ENCODE results near the gene DMD. TPM values are rescaled to one million over a fixed set of nuclear protein-coding genes. Genes with fewer than 3 reads are reported as not detected.

Gene DMD
- total RNA-seq, 1 donor from 2014 or later: 30.6 TPM

GRCh38 chrX:33161829-33162228, 49.5 kb downstream of the DMD start:
- Histone ChIP-seq H3K79me2 (ENCODE audit: low read depth) (no peaks in the 10 kb centered on the region), H2AFZ (replicated peaks) (no peak overlapping the region), H3K9me3 (ENCODE audit: low read depth) (no peaks in the 10 kb centered on the region), H3K36me3 (no peaks in the 10 kb centered on the region), H3K9ac (no peak overlapping the region), H3K4me1 (no peaks in the 10 kb centered on the region), H3K27me3 (no peaks in the 10 kb centered on the region), H3K4me3 (no peak overlapping the region), H3F3A (ENCODE audit: low read depth) (no peaks in the 10 kb centered on the region), H3K4me2 (no peak overlapping the region), H4K20me1 (ENCODE audit: low read depth) (no peaks in the 10 kb centered on the region), H3K27ac (no peak overlapping the region)
- H3K27me3 Mint-ChIP-seq (ENCODE audit: insufficient read depth, low read depth): peaks cover 2% of the 10 kb centered on the region
- H3K9me3 Mint-ChIP-seq: no peaks in the 10 kb centered on the region
- no peak overlapping the region for H3K4me3 Mint-ChIP-seq
- H3K27ac Mint-ChIP-seq: no peak overlapping the region
- H3K4me1 Mint-ChIP-seq: peaks cover 3% of the 10 kb centered on the region
- no peaks in the 10 kb centered on the region for H3K36me3 Mint-ChIP-seq
- no peak for DNase-seq (ENCODE audit: low spot score)
- no peak for TF ChIP-seq EZH2phosphoT487 (IDR thresholded peaks at IDR 0.05)
- no peak for TF ChIP-seq EZH2 (IDR thresholded peaks at IDR 0.05)
- TF ChIP-seq CTCF (IDR thresholded peaks at IDR 0.05): no peak

GRCh38 chrX:33160273-33160672, 51.1 kb downstream of the DMD start:
- TF ChIP-seq EZH2phosphoT487 (IDR thresholded peaks at IDR 0.05) (no peak), CTCF (IDR thresholded peaks at IDR 0.05) (no peak), EZH2 (IDR thresholded peaks at IDR 0.05) (no peak)
- no peaks in the 10 kb centered on the region for H3K36me3 ChIP-seq
- no peaks in the 10 kb centered on the region for H3K79me2 ChIP-seq (ENCODE audit: low read depth)
- Mint-ChIP-seq H3K27ac (no peak overlapping the region), H3K4me1 (peaks cover 3% of the 10 kb centered on the region), H3K9me3 (no peaks in the 10 kb centered on the region), H3K36me3 (no peaks in the 10 kb centered on the region), H3K4me3 (no peak overlapping the region), H3K27me3 (ENCODE audit: insufficient read depth, low read depth) (peaks cover 2% of the 10 kb centered on the region)
- no peak overlapping the region for H3K9ac ChIP-seq
- no peak overlapping the region for H3K27ac ChIP-seq
- H4K20me1 ChIP-seq (ENCODE audit: low read depth): no peaks in the 10 kb centered on the region
- H3K4me1 ChIP-seq: no peaks in the 10 kb centered on the region
- H3K9me3 ChIP-seq (ENCODE audit: low read depth): no peaks in the 10 kb centered on the region
- H3K4me2 ChIP-seq: no peak overlapping the region
- H3K4me3 ChIP-seq: no peak overlapping the region
- DNase-seq (ENCODE audit: low spot score): no peak
- H3K27me3 ChIP-seq: no peaks in the 10 kb centered on the region
- no peaks in the 10 kb centered on the region for H3F3A ChIP-seq (ENCODE audit: low read depth)
- peak overlapping the region; percentile 46 for H2AFZ ChIP-seq (replicated peaks)

- Histone ChIP-seq H2AFZ (replicated peaks) (no peak overlapping the region), H3F3A (ENCODE audit: low read depth) (no peaks in the 10 kb centered on the region), H3K79me2 (ENCODE audit: low read depth) (no peaks in the 10 kb centered on the region), H3K9me3 (ENCODE audit: low read depth) (no peaks in the 10 kb centered on the region), H4K20me1 (ENCODE audit: low read depth) (no peaks in the 10 kb centered on the region), H3K27ac (no peak overlapping the region), H3K4me3 (no peak overlapping the region), H3K27me3 (no peaks in the 10 kb centered on the region), H3K9ac (no peak overlapping the region), H3K4me1 (no peaks in the 10 kb centered on the region), H3K36me3 (no peaks in the 10 kb centered on the region), H3K4me2 (no peak overlapping the region)
- Mint-ChIP-seq H3K36me3 (no peaks in the 10 kb centered on the region), H3K4me3 (no peak overlapping the region), H3K4me1 (peaks cover 3% of the 10 kb centered on the region), H3K9me3 (no peaks in the 10 kb centered on the region), H3K27me3 (ENCODE audit: insufficient read depth, low read depth) (peaks cover 2% of the 10 kb centered on the region), H3K27ac (no peak overlapping the region)
- TF ChIP-seq CTCF (IDR thresholded peaks at IDR 0.05): no peak
- TF ChIP-seq EZH2 (IDR thresholded peaks at IDR 0.05): no peak
- no peak for TF ChIP-seq EZH2phosphoT487 (IDR thresholded peaks at IDR 0.05)
- DNase-seq (ENCODE audit: low spot score): no peak
Measured at GRCh38 chrX:33156152-33156726, 55.1 kb downstream of the DMD start.

Data from neural progenitor cell (in vitro differentiated cells).